Neural cell (in vitro differentiated cells): ENCODE data around the gene LHX5.

ENCODE experiments used
- EP300 ChIP-seq: fragments of 450-650 bp; conservative IDR thresholded peaks from 2 replicates; pipeline ENCODE4 v1.6.1; 2014; ENCODE audit warnings: antibody characterized with exemption, mild to moderate bottlenecking, moderate library complexity; ENCODE audit not compliant: poor library complexity, severe bottlenecking
- EZH2 ChIP-seq: fragments of 200-600, 300-800 bp; shearing (Covaris generic), sonication (generic); IDR thresholded peaks from 2 replicates; pipeline ENCODE4 v1.6.1; 2014; ENCODE audit warnings: antibody characterized with exemption, low read length, borderline replicate concordance, mild to moderate bottlenecking; ENCODE audit not compliant: insufficient read depth, poor library complexity, severe bottlenecking
- POLR2AphosphoS5 ChIP-seq: IDR thresholded peaks from 2 replicates; pipeline ENCODE4 v1.6.1; 2012
- SMC3 ChIP-seq: fragments of 450-650 bp; conservative IDR thresholded peaks from 2 replicates; pipeline ENCODE4 v1.6.1; 2014; ENCODE audit warnings: antibody characterized with exemption, mild to moderate bottlenecking, moderate library complexity; ENCODE audit not compliant: poor library complexity
- TAF1 ChIP-seq: IDR thresholded peaks from 2 replicates; pipeline ENCODE4 v1.6.1; 2012; ENCODE audit warnings: low read depth
- TF ChIP-seq, protein P1 (sequence below): fragments of 450-650 bp; IDR thresholded peaks from 2 replicates; pipeline ENCODE4 v1.5.1; 2014; ENCODE audit warnings: antibody characterized with exemption, mild to moderate bottlenecking, moderate library complexity; ENCODE audit not compliant: poor library complexity, severe bottlenecking
- TF ChIP-seq, protein P2 (sequence below): IDR thresholded peaks from 2 replicates; pipeline ENCODE4 v1.6.1; 2012; ENCODE audit warnings: borderline replicate concordance

DNA sequence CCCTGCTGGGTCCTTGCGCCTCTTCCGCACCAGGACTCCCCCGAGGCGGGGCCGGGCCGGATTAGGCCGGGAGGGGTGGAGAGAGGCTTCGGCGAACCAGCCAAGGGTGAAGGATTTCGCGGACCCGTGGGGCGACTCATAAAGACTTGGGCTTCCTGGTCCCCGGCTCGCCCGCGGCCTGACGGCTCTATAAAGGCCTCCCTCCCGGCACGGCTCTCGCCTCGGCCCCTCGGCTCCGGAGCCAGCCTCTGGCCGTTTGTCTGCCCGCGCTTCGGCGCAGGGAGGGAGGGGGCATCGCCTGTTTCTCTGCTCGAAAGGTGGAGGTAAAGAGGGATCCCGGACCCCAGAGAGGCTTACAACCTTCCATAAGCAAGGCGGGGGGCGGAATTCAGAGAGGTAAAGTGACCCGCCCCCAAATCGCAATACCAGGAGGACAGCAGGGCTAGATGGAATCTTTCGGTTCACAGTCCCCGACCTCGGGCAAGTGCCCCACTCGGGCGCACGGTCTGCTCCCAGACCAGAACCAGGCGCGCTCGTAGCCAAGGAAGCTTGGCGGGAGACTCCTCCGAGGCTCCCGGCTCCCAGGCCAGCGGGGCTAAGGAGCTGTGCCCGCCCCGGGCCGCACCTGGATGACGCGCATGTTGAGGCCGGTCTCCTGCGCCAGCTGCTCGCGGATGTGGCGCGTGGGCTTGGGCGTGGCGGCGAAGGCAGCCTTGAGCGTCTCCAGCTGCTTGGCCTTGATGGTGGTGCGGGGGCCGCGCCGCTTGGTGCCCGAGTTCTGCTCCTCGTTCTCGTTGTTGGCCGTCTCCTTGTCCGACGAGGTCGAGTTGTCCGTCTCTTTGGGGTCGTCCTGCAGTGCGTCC lies 3.9 kb downstream of the LHX5 start:
- TF ChIP-seq, protein P1, sequence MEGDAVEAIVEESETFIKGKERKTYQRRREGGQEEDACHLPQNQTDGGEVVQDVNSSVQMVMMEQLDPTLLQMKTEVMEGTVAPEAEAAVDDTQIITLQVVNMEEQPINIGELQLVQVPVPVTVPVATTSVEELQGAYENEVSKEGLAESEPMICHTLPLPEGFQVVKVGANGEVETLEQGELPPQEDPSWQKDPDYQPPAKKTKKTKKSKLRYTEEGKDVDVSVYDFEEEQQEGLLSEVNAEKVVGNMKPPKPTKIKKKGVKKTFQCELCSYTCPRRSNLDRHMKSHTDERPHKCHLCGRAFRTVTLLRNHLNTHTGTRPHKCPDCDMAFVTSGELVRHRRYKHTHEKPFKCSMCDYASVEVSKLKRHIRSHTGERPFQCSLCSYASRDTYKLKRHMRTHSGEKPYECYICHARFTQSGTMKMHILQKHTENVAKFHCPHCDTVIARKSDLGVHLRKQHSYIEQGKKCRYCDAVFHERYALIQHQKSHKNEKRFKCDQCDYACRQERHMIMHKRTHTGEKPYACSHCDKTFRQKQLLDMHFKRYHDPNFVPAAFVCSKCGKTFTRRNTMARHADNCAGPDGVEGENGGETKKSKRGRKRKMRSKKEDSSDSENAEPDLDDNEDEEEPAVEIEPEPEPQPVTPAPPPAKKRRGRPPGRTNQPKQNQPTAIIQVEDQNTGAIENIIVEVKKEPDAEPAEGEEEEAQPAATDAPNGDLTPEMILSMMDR, result no peak
- TF ChIP-seq, protein P2, sequence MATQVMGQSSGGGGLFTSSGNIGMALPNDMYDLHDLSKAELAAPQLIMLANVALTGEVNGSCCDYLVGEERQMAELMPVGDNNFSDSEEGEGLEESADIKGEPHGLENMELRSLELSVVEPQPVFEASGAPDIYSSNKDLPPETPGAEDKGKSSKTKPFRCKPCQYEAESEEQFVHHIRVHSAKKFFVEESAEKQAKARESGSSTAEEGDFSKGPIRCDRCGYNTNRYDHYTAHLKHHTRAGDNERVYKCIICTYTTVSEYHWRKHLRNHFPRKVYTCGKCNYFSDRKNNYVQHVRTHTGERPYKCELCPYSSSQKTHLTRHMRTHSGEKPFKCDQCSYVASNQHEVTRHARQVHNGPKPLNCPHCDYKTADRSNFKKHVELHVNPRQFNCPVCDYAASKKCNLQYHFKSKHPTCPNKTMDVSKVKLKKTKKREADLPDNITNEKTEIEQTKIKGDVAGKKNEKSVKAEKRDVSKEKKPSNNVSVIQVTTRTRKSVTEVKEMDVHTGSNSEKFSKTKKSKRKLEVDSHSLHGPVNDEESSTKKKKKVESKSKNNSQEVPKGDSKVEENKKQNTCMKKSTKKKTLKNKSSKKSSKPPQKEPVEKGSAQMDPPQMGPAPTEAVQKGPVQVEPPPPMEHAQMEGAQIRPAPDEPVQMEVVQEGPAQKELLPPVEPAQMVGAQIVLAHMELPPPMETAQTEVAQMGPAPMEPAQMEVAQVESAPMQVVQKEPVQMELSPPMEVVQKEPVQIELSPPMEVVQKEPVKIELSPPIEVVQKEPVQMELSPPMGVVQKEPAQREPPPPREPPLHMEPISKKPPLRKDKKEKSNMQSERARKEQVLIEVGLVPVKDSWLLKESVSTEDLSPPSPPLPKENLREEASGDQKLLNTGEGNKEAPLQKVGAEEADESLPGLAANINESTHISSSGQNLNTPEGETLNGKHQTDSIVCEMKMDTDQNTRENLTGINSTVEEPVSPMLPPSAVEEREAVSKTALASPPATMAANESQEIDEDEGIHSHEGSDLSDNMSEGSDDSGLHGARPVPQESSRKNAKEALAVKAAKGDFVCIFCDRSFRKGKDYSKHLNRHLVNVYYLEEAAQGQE, result no peak
- TF ChIP-seq EZH2, result no peak
- TF ChIP-seq SMC3, result no peak
- TF ChIP-seq EP300, result no peak
- no peak for TF ChIP-seq TAF1
- no peak for TF ChIP-seq POLR2AphosphoS5
